H9 (cell line): ENCODE measurements around the gene ZNF444. TPM values are rescaled to one million over a fixed set of nuclear protein-coding genes. Genes with fewer than 3 reads are reported as not detected.
A peak's percentile ranks its signal among the peaks of the same experiment; 100 is the strongest.

Source experiments
- DNase-seq: peaks from one replicate; pipeline ENCODE4 v3.0.0-alpha.2; 2017
- H2AFZ ChIP-seq: one replicate; pipeline ENCODE4 v1.6.1; 2013; ENCODE audit warnings: mild to moderate bottlenecking, low read length, control low read depth, moderate library complexity
- H2AK5ac ChIP-seq: 2 replicates; pipeline ENCODE4 v1.6.1; 2013; ENCODE audit warnings: low read length, control low read depth, mixed read lengths; ENCODE audit not compliant: insufficient read length
- H2BK120ac ChIP-seq: one replicate; pipeline ENCODE4 v1.6.1; 2013; ENCODE audit warnings: low read depth, mild to moderate bottlenecking, low read length, control low read depth, inconsistent platforms; ENCODE audit not compliant: poor library complexity, severe bottlenecking
- H2BK12ac ChIP-seq: 2 replicates; pipeline ENCODE4 v1.6.1; 2013; ENCODE audit warnings: low read length, control low read depth, mixed read lengths, low read depth; ENCODE audit not compliant: insufficient read length
- H2BK15ac ChIP-seq: 2 replicates; pipeline ENCODE4 v1.6.1; 2013; ENCODE audit warnings: low read depth, low read length, control low read depth
- H2BK20ac ChIP-seq: one replicate; pipeline ENCODE4 v1.6.1; 2013; ENCODE audit warnings: low read depth, mild to moderate bottlenecking, low read length, control low read depth, inconsistent platforms; ENCODE audit not compliant: poor library complexity, severe bottlenecking
- H2BK5ac ChIP-seq: 2 replicates; pipeline ENCODE4 v1.6.1; 2013; ENCODE audit warnings: low read length, control low read depth, mixed read lengths; ENCODE audit not compliant: insufficient read length
- H3K14ac ChIP-seq: 2 replicates; pipeline ENCODE4 v1.6.1; 2013; ENCODE audit warnings: low read length, control low read depth; ENCODE audit not compliant: insufficient read depth
- H3K18ac ChIP-seq: 2 replicates; pipeline ENCODE4 v1.6.1; 2013; ENCODE audit warnings: low read depth, mild to moderate bottlenecking, mixed read lengths, low read length, control low read depth; ENCODE audit not compliant: insufficient read length
- H3K23ac ChIP-seq: 2 replicates; pipeline ENCODE4 v1.6.1; 2013; ENCODE audit warnings: low read length, control low read depth, mixed read lengths, low read depth; ENCODE audit not compliant: insufficient read length
- H3K23me2 ChIP-seq: 2 replicates; pipeline ENCODE4 v1.6.1; 2013; ENCODE audit warnings: low read depth, mild to moderate bottlenecking, mixed read lengths, low read length, control low read depth; ENCODE audit not compliant: insufficient read length, poor library complexity, severe bottlenecking
- H3K27ac ChIP-seq: 2 replicates; pipeline ENCODE4 v1.5.1; 2013; ENCODE audit warnings: low read length, control low read depth, mixed read lengths, low read depth; ENCODE audit not compliant: insufficient read length
- H3K27me3 ChIP-seq: 2 replicates; pipeline ENCODE4 v1.6.1; 2013; ENCODE audit warnings: low read length, control low read depth, inconsistent platforms; ENCODE audit not compliant: insufficient read depth
- H3K4ac ChIP-seq: 2 replicates; pipeline ENCODE4 v1.6.1; 2013; ENCODE audit warnings: low read depth, mild to moderate bottlenecking, control low read depth, inconsistent platforms, low read length, moderate library complexity
- H3K4me1 ChIP-seq: 2 replicates; pipeline ENCODE4 v1.6.1; 2013; ENCODE audit warnings: low read length, control low read depth, inconsistent platforms; ENCODE audit not compliant: insufficient read depth
- H3K4me2 ChIP-seq: 2 replicates; pipeline ENCODE4 v1.6.1; 2013; ENCODE audit warnings: low read length, control low read depth, mixed read lengths; ENCODE audit not compliant: insufficient read length, insufficient read depth
- H3K56ac ChIP-seq: 2 replicates; pipeline ENCODE4 v1.6.1; 2013; ENCODE audit warnings: low read depth, mild to moderate bottlenecking, mixed read lengths, low read length, control low read depth; ENCODE audit not compliant: insufficient read length
- H3K79me1 ChIP-seq: 2 replicates; pipeline ENCODE4 v1.6.1; 2013; ENCODE audit warnings: low read depth, mild to moderate bottlenecking, moderate library complexity, low read length, control low read depth, inconsistent platforms; ENCODE audit not compliant: insufficient read depth, poor library complexity, severe bottlenecking
- H3K79me2 ChIP-seq: 2 replicates; pipeline ENCODE4 v1.6.1; 2013; ENCODE audit warnings: low read length, control low read depth, inconsistent platforms; ENCODE audit not compliant: insufficient read depth
- H3K9ac ChIP-seq: 2 replicates; pipeline ENCODE4 v1.6.1; 2013; ENCODE audit warnings: low read length, control low read depth, mixed read lengths; ENCODE audit not compliant: insufficient read length; ENCODE audit errors: extremely low read depth
- H3K9me3 ChIP-seq: one replicate; pipeline ENCODE4 v1.6.1; 2013; ENCODE audit warnings: low read depth, low read length, inconsistent platforms; ENCODE audit not compliant: control insufficient read depth
- H3T11ph ChIP-seq: one replicate; pipeline ENCODE4 v1.6.1; 2013; ENCODE audit warnings: mild to moderate bottlenecking, low read length, control low read depth, inconsistent platforms
- H4K20me1 ChIP-seq: one replicate; pipeline ENCODE4 v1.6.1; 2013; ENCODE audit not compliant: control insufficient read depth, insufficient read length, insufficient read depth
- H4K5ac ChIP-seq: 2 replicates; pipeline ENCODE4 v1.6.1; 2013; ENCODE audit warnings: low read depth, mild to moderate bottlenecking, mixed read lengths, low read length, control low read depth; ENCODE audit not compliant: insufficient read length
- H4K8ac ChIP-seq: replicated peaks from 2 replicates; pipeline ENCODE4 v1.6.1; 2013; ENCODE audit warnings: low read length, control low read depth, mixed read lengths, low read depth; ENCODE audit not compliant: insufficient read length
- H4K91ac ChIP-seq: 2 replicates; pipeline ENCODE4 v1.6.1; 2013; ENCODE audit warnings: low read depth, mild to moderate bottlenecking, moderate library complexity, mixed read lengths, low read length, control low read depth; ENCODE audit not compliant: insufficient read length
- H3K27ac Mint-ChIP-seq, 3 experiments: 2 replicates in 2 of 3; 3 replicates in 1 of 3; pipeline ENCODE4 v1.8.0; 2020 to 2021; ENCODE audit warnings: mixed read lengths in 3 of 3, mild to moderate bottlenecking in 1 of 3, moderate library complexity in 1 of 3
- H3K27me3 Mint-ChIP-seq: 2 replicates; pipeline ENCODE4 v1.8.0; 2021; ENCODE audit warnings: low read depth, mild to moderate bottlenecking, moderate library complexity, mixed read lengths
- H3K36me3 Mint-ChIP-seq, 3 experiments: 2 replicates in 2 of 3; 3 replicates in 1 of 3; pipeline ENCODE4 v1.8.0; 2020 to 2021; ENCODE audit warnings: low read depth in 3 of 3, mixed read lengths in 3 of 3; ENCODE audit not compliant: insufficient read depth in 1 of 3
- H3K4me1 Mint-ChIP-seq, 2 experiments: 2 replicates each; pipeline ENCODE4 v1.8.0; 2020; ENCODE audit warnings: mixed read lengths in 2 of 2
- H3K4me3 Mint-ChIP-seq, 2 experiments: 2 replicates in 1 of 2; 3 replicates in 1 of 2; pipeline ENCODE4 v1.8.0; 2020 to 2021; ENCODE audit warnings: mild to moderate bottlenecking in 2 of 2, mixed read lengths in 2 of 2, moderate library complexity in 1 of 2
- H3K9me3 Mint-ChIP-seq, 2 experiments: 2 replicates in 1 of 2; 3 replicates in 1 of 2; pipeline ENCODE4 v1.8.0; 2020; ENCODE audit warnings: mild to moderate bottlenecking in 2 of 2, mixed read lengths in 2 of 2, moderate library complexity in 1 of 2
- WGBS: extraction: QIAGEN DNeasy Blood & Tissue Kit; methylation state at CpG from one replicate; pipeline ENCODE4 v1.1.7; 2013; ENCODE audit warnings: missing lambda C conversion rate, low lambda C conversion rate, mixed read lengths; ENCODE audit not compliant: insufficient read length; ENCODE audit errors: extremely low coverage; 5-methylcytosine and 5-hydroxymethylcytosine counted together
- total RNA-seq: library from RNA; stranded (reverse); gene quantifications from 2 replicates; pipeline ENCODE4 v1.2.1, GENCODE V29; 2021
- TF ChIP-seq, protein P1 (sequence below): fragments of 200-600 bp; sonication (generic); conservative IDR thresholded peaks from 3 replicates; pipeline ENCODE4 v1.8.0; 2021; ENCODE audit warnings: antibody characterized with exemption, mild to moderate bottlenecking

The ZNF444 gene
- total RNA-seq, 1 experiment from 2014 or later: 49.7 TPM

DNA sequence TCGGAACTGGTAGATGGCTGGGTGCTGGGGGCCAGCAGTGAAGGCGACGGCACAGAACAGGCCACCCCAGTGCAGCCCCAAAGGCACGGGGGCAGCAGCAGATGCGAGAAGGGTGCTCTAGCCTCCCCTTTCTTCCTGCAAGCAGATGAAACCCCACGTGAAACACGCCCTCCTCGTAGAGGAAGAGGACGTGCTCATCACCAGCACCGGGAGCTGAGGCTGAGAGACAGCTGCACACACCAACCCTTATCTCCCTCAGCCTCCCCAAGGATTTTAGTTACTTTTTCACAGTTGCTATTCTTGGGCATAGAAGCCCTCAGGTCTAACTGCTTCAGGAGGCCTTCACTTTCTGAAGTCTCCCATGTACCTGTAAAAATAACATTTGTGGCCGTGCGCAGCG lies 31.9 kb upstream of the ZNF444 start:
- no peak overlapping the region for H4K91ac ChIP-seq
- H3K79me2 ChIP-seq: peaks cover 68% of the 10 kb centered on the region; the same call in 1 of the 2 replicates
- H2BK5ac ChIP-seq: no peak overlapping the region
- 0 out of 2 replicates have a peak overlapping the region, but pooled peaks have one; percentile 42 for H3K14ac ChIP-seq
- no peak overlapping the region for H3K4me2 ChIP-seq
- peaks cover 3% of the 10 kb centered on the region for H4K20me1 ChIP-seq
- peaks cover 62 to 78% of the 10 kb centered on the region in 2 experiments for H3K4me1 Mint-ChIP-seq
- H3K9ac ChIP-seq: no peak overlapping the region
- no peak overlapping the region for H2BK20ac ChIP-seq
- H3K79me1 ChIP-seq: no peaks in the 10 kb centered on the region
- no peak overlapping the region for H3T11ph ChIP-seq
- no CpG with 5 or more reads among the region's 13 CpGs for WGBS
- no peak overlapping the region for H2BK120ac ChIP-seq
- no peak overlapping the region for H2AK5ac ChIP-seq
- peaks cover 13% of the 10 kb centered on the region for H3K4me1 ChIP-seq
- no peaks in the 10 kb centered on the region for H3K9me3 Mint-ChIP-seq
- no peak overlapping the region for H3K18ac ChIP-seq
- no peak overlapping the region for H2AFZ ChIP-seq
- peak overlapping the region in 1 of 3 experiments; percentile 53; a peak in 1 of 7 replicates for H3K27ac Mint-ChIP-seq
- H4K8ac ChIP-seq: no peak overlapping the region
- H3K36me3 Mint-ChIP-seq: peaks cover 4 to 13% (median 4%) of the 10 kb centered on the region in 3 experiments; a peak in 5 of 7 replicates
- no peak overlapping the region for H3K27ac ChIP-seq
- no peak overlapping the region for H3K23ac ChIP-seq
- no peak overlapping the region for H2BK12ac ChIP-seq
- H3K4ac ChIP-seq: no peak overlapping the region
- H3K23me2 ChIP-seq: no peaks in the 10 kb centered on the region
- H3K56ac ChIP-seq: no peak overlapping the region
- no peak for DNase-seq
- peak overlapping the region in 1 of 2 experiments; percentile 44; a peak in 1 of 5 replicates for H3K4me3 Mint-ChIP-seq
- H3K9me3 ChIP-seq: no peaks in the 10 kb centered on the region
- H3K27me3 ChIP-seq: no peaks in the 10 kb centered on the region
- no peaks in the 10 kb centered on the region for H3K27me3 Mint-ChIP-seq
- no peak overlapping the region for H2BK15ac ChIP-seq
- no peak overlapping the region for H4K5ac ChIP-seq
- TF ChIP-seq, protein P1, sequence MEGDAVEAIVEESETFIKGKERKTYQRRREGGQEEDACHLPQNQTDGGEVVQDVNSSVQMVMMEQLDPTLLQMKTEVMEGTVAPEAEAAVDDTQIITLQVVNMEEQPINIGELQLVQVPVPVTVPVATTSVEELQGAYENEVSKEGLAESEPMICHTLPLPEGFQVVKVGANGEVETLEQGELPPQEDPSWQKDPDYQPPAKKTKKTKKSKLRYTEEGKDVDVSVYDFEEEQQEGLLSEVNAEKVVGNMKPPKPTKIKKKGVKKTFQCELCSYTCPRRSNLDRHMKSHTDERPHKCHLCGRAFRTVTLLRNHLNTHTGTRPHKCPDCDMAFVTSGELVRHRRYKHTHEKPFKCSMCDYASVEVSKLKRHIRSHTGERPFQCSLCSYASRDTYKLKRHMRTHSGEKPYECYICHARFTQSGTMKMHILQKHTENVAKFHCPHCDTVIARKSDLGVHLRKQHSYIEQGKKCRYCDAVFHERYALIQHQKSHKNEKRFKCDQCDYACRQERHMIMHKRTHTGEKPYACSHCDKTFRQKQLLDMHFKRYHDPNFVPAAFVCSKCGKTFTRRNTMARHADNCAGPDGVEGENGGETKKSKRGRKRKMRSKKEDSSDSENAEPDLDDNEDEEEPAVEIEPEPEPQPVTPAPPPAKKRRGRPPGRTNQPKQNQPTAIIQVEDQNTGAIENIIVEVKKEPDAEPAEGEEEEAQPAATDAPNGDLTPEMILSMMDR: no peak
